ENCODE data around the gene HDLBP.

DNA sequence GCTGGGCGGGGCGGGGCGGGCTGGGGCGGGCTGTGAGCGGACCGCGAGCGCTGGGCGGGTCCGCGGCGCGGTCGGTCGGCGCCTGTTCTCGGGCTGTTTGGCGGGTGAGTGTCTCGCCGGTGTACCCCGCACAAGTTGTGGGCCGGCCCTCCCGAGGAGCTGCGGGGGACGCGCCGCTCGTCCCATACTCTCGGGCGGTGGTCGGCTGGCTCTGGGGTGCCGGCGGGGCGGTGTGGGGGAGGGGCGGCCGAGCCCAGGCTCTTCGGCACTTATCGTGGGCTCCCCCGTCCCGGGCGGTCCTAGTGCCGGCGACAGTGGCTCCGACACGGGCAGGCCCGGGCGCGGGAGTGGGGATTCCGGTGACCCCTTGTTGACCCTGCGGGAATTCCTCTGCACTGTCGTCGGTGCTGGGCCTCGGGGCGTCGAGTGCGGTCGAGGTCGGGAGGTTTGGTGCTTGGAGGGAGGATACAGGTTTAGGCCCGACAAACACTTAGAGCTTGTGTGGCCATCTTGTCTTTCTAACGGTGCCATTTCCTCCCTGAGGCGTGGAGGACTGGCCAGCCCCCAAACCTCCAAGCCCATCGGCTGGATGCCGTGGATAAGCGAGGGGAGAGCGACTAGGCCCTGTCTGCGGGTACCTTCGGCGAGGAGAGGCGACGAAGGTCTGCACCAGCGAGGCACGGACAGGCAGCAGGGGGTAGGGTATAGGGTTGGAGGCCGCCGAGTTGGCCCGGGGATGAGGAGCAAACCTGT lies 583 bp upstream of the HDLBP start, which contains the start of gene SEPTIN2:
- no peak for TF ChIP-seq EZH2 (IDR thresholded peaks at IDR 0.05; ENCODE audit: low read depth, unreplicated experiment)
- TF ChIP-seq, protein P1, sequence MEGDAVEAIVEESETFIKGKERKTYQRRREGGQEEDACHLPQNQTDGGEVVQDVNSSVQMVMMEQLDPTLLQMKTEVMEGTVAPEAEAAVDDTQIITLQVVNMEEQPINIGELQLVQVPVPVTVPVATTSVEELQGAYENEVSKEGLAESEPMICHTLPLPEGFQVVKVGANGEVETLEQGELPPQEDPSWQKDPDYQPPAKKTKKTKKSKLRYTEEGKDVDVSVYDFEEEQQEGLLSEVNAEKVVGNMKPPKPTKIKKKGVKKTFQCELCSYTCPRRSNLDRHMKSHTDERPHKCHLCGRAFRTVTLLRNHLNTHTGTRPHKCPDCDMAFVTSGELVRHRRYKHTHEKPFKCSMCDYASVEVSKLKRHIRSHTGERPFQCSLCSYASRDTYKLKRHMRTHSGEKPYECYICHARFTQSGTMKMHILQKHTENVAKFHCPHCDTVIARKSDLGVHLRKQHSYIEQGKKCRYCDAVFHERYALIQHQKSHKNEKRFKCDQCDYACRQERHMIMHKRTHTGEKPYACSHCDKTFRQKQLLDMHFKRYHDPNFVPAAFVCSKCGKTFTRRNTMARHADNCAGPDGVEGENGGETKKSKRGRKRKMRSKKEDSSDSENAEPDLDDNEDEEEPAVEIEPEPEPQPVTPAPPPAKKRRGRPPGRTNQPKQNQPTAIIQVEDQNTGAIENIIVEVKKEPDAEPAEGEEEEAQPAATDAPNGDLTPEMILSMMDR (conservative IDR thresholded peaks at IDR 0.05; ENCODE audit: low read depth in 2 of 2), result no peak
- TF ChIP-seq POLR2AphosphoS5 (IDR thresholded peaks at IDR 0.05; ENCODE audit: low read depth), result 0 out of 2 replicates have a peak, but pooled peaks have one; percentile 25
- no peak for TF ChIP-seq NANOG (IDR thresholded peaks at IDR 0.05; ENCODE audit: borderline replicate concordance)
- TF ChIP-seq, protein P2, sequence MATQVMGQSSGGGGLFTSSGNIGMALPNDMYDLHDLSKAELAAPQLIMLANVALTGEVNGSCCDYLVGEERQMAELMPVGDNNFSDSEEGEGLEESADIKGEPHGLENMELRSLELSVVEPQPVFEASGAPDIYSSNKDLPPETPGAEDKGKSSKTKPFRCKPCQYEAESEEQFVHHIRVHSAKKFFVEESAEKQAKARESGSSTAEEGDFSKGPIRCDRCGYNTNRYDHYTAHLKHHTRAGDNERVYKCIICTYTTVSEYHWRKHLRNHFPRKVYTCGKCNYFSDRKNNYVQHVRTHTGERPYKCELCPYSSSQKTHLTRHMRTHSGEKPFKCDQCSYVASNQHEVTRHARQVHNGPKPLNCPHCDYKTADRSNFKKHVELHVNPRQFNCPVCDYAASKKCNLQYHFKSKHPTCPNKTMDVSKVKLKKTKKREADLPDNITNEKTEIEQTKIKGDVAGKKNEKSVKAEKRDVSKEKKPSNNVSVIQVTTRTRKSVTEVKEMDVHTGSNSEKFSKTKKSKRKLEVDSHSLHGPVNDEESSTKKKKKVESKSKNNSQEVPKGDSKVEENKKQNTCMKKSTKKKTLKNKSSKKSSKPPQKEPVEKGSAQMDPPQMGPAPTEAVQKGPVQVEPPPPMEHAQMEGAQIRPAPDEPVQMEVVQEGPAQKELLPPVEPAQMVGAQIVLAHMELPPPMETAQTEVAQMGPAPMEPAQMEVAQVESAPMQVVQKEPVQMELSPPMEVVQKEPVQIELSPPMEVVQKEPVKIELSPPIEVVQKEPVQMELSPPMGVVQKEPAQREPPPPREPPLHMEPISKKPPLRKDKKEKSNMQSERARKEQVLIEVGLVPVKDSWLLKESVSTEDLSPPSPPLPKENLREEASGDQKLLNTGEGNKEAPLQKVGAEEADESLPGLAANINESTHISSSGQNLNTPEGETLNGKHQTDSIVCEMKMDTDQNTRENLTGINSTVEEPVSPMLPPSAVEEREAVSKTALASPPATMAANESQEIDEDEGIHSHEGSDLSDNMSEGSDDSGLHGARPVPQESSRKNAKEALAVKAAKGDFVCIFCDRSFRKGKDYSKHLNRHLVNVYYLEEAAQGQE (IDR thresholded peaks at IDR 0.05; ENCODE audit: unreplicated experiment), result no peak
- TF ChIP-seq CREB1 (CRISPR knock-in tag; IDR thresholded peaks at IDR 0.05; ENCODE audit: low read depth), result no peak
- no peak for TF ChIP-seq EZH2phosphoT487 (IDR thresholded peaks at IDR 0.05; ENCODE audit: unreplicated experiment)
